Measurements from ENCODE around the gene BCAS1. TPM values are rescaled to one million over a fixed set of nuclear protein-coding genes. Genes with fewer than 3 reads are reported as not detected.

The BCAS1 gene
- polyA plus RNA-seq, 4 donors = 0.66 to 6.2 (median 4.4) TPM

GRCh38 chr20:53914781-53915445 is 155.5 kb downstream of the BCAS1 start:
- DNase-seq (ENCODE audit: low read depth in 4 of 4, low spot score in 3 of 4) = no peak

DNA sequence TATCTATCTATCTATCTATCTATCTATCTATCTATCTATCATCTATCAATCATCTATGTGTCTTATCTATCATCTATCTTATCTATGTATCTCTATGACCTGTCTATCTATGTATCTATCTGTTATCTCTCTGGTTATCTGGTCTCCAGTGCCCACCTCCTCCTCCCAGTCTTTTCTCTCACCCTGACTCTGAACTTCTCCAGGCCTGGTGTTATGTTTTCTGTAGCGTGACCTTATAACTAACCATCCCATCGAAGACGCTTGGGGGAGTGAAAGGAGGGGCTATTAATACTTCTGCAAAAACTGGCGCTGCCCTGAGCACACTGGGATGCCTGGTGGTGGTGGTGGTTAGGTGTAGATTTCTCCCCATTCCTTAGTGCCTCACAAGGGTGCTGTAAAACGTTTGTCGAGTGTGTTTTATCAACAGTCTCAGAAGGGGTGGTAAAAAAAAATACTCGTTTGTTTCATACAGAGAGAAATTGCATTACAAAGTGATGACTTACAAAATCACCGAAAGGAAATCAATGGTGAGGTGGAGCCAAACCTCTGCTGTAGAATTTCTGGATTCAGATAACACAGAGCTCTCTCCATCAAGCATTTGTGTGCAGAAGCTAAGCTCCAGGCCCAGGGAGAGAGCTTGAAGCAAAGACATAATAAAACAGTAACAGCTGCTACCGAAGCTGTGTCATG is 156.2 kb downstream of the BCAS1 start:
- no peak for DNase-seq (ENCODE audit: low read depth in 4 of 4, low spot score in 3 of 4)

DNA sequence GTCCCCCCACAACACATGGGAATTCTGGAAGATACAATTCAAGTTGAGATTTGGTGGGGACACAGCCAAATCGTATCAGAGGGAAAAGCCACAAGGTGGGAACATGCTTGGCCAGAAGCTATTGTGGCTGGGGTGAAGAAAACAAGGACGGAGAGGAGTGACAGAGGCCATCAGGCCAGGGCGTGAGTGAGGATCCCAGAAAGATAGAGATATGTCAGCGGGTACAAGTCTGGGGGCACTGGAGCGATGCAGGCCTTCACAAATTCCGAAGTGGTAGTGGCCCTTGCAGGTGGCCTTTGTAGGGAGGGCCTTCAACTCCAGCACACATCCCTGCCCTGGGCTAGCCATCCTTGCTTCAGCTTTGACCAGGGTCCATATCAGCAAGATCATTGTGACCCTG is 159.1 kb downstream of the BCAS1 start:
- DNase-seq (ENCODE audit: low read depth in 4 of 4, low spot score in 3 of 4) = no peak

DNA sequence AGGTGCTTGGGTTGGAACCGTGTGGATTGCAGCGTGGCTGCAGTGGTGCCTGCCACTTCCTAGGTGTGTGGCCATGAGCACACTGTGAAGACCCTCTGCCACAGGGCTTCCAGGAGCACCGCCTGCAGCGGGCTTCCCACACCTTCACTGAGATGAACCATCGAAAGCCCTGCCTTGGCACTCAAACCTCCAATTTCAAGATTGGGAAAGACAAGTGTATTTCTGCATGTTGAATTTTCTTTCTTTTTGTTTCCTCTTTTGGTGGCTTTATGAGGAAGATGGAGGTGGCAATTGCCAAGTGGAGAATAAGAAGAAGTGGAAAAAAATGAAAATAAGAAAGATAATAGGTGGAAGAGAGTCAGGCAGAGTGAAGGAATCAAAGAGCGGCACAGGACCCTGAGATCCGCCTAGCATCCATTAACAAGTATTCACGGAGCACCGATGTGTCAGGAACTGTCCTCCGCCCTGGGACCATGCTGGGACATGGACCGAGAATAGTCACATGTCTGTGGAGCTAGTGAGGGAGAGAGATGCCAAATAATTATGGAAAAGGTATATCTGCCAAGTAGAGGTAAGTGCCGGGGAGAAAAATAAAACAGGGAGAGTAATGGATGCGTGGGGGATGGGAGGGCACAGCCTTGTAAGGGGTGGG is 159.9 kb downstream of the BCAS1 start:
- DNase-seq (ENCODE audit: low read depth in 4 of 4, low spot score in 3 of 4) = no peak

DNA sequence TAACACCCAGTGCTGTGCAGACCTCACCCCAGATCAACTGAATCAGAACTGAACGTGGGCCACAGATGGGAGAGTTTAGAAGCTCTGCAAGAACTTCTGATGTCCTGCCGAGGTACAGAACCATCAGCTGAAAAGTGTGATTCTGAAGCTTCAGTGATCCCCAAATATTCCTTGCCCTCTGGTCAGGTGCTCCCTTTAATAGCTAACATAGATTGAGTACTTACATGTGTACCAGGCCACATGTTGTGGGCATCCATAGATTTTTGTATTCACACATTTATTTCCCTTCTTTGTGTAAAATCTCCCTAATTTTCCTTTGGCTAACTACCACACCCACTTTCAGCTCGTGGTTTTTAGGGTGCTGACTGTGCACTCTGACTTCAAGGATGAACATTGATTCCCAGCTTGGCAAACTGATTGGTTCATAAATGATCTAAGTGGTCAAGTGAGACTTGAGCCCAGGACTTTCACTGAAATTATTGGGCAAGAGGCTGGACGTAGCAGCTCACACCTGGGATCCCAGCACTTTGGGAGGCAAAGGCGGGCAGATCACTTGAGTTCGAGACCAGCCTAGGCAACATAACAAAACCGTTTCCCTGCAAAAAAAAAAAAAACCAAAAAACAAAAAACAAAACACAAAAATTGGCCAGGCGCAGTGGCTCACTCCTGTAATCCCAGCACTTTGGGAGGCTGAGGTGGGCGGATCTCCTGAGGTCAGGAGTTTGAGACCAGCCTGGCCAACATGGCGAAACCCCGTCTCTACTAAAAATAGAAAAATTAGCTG is 162.2 kb downstream of the BCAS1 start:
- no peak for DNase-seq (ENCODE audit: low read depth in 4 of 4, low spot score in 3 of 4)

DNA sequence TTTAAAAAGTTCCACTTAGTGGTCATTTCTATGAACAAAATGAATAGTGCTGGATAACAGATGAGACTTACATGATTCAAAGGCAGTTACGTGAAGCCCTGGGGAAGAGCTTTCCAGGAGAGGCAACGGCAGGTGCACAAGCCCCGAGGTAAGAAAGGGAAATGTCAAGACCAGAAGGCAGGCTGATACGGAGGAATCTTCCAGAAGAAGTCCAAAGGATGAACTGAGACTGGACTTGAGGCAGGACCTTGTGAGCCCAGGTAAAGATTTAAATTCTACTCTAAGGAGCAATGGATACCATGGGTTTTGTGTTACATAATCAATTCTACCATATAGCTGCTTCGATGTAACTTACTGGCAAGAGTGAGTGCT is 164.6 kb downstream of the BCAS1 start:
- DNase-seq (ENCODE audit: low read depth in 4 of 4, low spot score in 3 of 4) = no peak

- DNase-seq (ENCODE audit: low read depth in 4 of 4, low spot score in 3 of 4) = no peak
Observed at GRCh38 chr20:53905019-53905819, 165.2 kb downstream of the BCAS1 start.

DNA sequence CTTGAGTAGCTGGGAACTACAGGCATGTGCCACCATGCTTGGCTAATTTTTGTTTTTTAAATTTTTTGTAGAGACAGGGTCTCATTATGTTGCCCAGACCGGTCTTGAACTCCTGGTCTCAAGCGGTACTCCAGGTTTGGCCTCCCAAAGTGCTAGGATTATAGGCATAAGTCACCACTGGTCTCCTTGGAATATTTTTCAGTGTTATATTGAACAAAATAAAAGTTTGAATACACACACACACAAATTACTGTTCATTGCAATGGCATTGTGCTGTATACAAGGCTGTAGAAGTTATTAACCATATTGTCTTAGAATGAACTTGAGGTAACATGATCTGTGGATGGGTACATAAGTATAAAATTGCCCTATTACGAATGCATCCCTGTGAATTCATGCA is 166.1 kb downstream of the BCAS1 start:
- DNase-seq (ENCODE audit: low read depth in 4 of 4, low spot score in 3 of 4) = no peak

GRCh38 chr20:53903652-53903987 is 166.8 kb downstream of the BCAS1 start:
- no peak for DNase-seq (ENCODE audit: low read depth in 4 of 4, low spot score in 3 of 4)

DNA sequence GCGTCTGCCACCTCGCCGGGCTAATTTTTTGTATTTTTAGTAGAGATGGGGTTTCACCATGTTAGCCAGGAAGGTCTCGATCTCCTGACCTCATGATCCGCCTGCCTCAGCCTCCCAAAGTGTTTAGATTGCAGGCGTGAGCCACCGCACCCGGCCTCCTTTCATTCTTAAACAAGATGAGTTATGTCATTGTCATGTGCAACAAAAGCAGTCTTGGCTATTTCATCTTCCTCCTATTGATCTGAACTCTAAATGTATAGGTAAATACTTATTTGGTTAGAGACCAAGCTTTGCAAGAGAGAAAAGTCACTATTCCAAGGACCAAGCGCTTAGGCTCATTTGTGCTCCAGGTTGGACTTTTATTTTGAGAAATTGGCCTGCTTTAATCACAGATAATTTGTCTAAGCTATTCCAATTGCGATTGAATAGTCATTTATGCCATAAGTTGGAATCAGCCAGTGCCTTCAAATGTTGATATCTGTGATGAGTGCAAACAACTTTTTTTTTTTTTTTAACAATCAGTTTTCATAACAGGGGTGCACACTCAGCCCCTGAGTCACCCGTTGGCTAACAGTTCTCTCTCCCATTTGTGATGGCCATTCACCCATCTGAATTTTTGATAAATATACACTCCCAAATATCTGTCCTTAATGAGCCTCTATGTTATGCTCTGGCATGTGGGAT is 167.3 kb downstream of the BCAS1 start:
- no peak for DNase-seq (ENCODE audit: low read depth in 4 of 4, low spot score in 3 of 4)

DNA sequence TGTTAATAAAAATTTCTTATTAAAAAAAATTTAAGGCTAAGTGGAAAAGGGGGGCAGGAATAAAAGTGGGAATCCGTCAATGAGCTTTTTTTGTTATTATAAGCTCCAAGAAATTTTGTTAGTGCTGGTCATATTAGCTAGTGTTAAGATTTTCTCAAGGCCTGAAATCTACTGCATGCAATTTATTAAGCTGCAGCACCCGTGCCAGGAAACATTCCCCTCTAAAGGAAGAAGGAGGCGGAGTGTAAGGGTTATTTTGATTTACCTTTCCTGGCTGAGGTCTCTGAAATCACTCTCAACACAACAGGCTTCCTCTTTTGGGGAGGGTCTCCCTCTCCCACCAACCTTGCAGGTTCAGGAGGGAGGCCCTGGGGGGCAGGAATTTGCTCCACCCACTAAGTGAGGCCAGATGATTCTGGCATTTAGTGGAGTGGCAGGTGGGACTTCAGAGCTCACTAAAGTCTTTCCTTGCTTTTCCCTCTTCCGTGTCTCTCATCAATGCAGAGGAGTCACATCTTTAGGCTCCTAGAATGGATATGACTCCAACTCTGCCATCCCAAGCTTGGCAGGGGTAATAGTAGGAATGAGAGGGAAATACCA is 168.8 kb downstream of the BCAS1 start:
- no peak for DNase-seq (ENCODE audit: low read depth in 4 of 4, low spot score in 3 of 4)

- DNase-seq (ENCODE audit: low read depth in 4 of 4, low spot score in 3 of 4) = no peak
Observed at GRCh38 chr20:53901064-53901463, 169.3 kb downstream of the BCAS1 start.

GRCh38 chr20:53900380-53900999 is 169.9 kb downstream of the BCAS1 start:
- no peak for DNase-seq (ENCODE audit: low read depth in 4 of 4, low spot score in 3 of 4)

- no peak for DNase-seq (ENCODE audit: low read depth in 4 of 4, low spot score in 3 of 4)
Observed at GRCh38 chr20:53899351-53900167, 170.8 kb downstream of the BCAS1 start.

GRCh38 chr20:53898556-53898931 is 171.8 kb downstream of the BCAS1 start:
- DNase-seq (ENCODE audit: low read depth in 4 of 4, low spot score in 3 of 4) = no peak

DNA sequence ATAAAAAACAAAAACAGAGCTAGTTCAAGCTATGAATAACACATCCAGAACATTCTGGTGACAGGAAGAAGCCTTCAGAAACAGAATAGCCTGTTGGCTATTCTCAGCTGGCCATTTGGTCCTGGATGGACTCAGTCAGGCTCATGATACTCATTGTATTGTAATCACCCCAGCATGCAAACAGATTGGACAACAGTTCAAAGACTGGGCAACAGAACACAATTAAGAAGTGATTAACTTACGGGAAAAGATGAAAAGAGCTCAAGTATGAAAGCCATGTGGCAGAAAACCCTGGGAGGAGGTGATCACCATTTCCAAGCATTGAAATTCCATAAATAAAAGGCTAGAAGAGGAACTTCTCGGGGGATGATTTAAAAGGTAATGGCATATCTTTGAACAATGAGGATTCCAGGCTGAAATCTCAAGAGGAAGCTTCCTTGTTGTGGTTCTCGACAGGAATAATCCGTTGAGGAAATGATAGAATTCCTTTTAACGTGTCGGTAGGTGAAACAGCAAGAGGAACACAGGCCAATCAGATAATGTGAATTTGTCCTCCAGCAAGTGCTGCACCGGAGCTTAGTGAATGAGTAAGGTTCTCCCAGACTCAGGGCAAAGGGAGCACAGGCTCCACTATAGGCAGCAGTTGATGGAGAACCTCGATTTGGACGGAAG is 172.4 kb downstream of the BCAS1 start:
- no peak for DNase-seq (ENCODE audit: low read depth in 4 of 4, low spot score in 3 of 4)

DNA sequence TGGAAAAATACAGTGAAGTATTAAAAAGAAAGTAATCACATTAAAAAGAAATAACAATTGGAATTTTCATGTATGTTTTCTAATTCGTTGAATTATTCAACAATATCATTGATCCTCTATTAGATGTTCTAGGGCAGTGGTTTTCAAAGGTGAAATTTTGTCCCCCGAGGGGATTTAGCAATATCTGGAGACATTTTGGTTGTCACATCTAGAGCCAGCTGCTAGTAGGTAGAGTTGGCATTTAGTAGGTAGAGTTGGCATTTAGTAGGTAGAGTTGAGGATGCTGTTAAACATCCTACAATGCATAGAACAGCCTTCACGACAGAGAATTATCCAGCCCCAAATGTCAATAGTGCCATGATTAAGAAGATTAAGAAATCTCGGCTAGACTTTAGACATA is 173.7 kb downstream of the BCAS1 start:
- DNase-seq (ENCODE audit: low read depth in 4 of 4, low spot score in 3 of 4) = no peak

- no peak for DNase-seq (ENCODE audit: low read depth in 4 of 4, low spot score in 3 of 4)
Observed at GRCh38 chr20:53896041-53896440, 174.4 kb downstream of the BCAS1 start.

Measured in left renal pelvis (tissue), 4 donors.